Measurements from ENCODE around the gene SEPSECS.

Gene SEPSECS

DNA sequence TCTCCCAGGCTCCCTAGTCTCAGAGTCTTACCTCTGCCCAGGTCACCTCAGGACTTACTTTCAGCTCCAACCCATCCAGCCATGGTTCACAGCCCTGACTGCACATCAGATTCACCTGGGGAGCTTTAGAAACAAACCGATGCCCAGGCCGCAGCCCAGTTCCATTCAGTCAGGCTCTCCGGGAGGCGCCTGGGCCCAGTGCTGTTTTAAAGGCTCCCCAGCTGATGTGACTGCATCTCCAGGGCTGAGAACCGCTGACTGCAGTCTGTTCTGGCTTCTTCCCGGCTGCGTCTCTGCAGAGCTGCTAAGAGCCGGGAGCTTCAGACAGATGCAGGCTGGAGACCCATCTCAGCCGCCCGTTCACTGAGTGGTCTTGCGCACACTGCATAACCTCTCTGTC, 85.1 kb downstream of the SEPSECS start:
- Histone ChIP-seq H3K4me1 (ENCODE audit: control insufficient read depth in 1 of 2, insufficient read depth in 2 of 2, low read length in 2 of 2) (peaks cover 0 to 6% of the 10 kb centered on the region in 2 donors), H3K27ac (ENCODE audit: low read depth, low read length) (no peak overlapping the region), H3K36me3 (ENCODE audit: control insufficient read depth in 1 of 2, insufficient read depth in 2 of 2, low read length in 2 of 2) (no peaks in the 10 kb centered on the region), H3K9ac (ENCODE audit: low read depth in 1 of 2, low read length in 2 of 2) (no peak overlapping the region), H3K9me3 (ENCODE audit: control insufficient read depth in 1 of 2, low read length in 2 of 2) (peaks cover 0 to 3% of the 10 kb centered on the region in 2 donors), H3K4me3 (ENCODE audit: low read depth in 1 of 2, low read length in 2 of 2) (no peak overlapping the region), H3K27me3 (ENCODE audit: control insufficient read depth in 1 of 2, insufficient read depth in 2 of 2, low read length in 2 of 2) (no peaks in the 10 kb centered on the region)

GRCh38 chr4:25070545-25070944, 89.7 kb downstream of the SEPSECS start:
- no peaks in the 10 kb centered on the region for H3K9me3 ChIP-seq (ENCODE audit: control insufficient read depth in 1 of 2, low read length in 2 of 2)

More at GRCh38 chr4:25070545-25070944, 89.7 kb downstream of the SEPSECS start:
- Histone ChIP-seq H3K4me3 (ENCODE audit: low read depth in 1 of 2, low read length in 2 of 2) (no peak overlapping the region), H3K4me1 (ENCODE audit: control insufficient read depth in 1 of 2, insufficient read depth in 2 of 2, low read length in 2 of 2) (no peaks in the 10 kb centered on the region), H3K27ac (ENCODE audit: low read depth, low read length) (no peak overlapping the region), H3K9ac (ENCODE audit: low read depth in 1 of 2, low read length in 2 of 2) (no peak overlapping the region), H3K36me3 (ENCODE audit: control insufficient read depth in 1 of 2, insufficient read depth in 2 of 2, low read length in 2 of 2) (no peaks in the 10 kb centered on the region), H3K27me3 (ENCODE audit: control insufficient read depth in 1 of 2, insufficient read depth in 2 of 2, low read length in 2 of 2) (no peaks in the 10 kb centered on the region)
